Mammary epithelial cell (primary cell): Measurements from ENCODE around the gene SMCO3.

Experiments used
- CTCF ChIP-seq, 2 donors: IDR thresholded peaks in 1 of 2; conservative IDR thresholded peaks in 1 of 2; 2 replicates each; pipeline ENCODE4 v1.5.1; 2011 to 2012; ENCODE audit warnings: inconsistent platforms in 2 of 2, low read length in 2 of 2, mild to moderate bottlenecking in 2 of 2, control low read depth in 1 of 2, low read depth in 1 of 2; ENCODE audit not compliant: insufficient read depth in 1 of 2; ENCODE audit errors: extremely low read depth in 1 of 2
- EZH2 ChIP-seq: IDR thresholded peaks from 2 replicates; pipeline ENCODE4 v1.6.1; 2012; ENCODE audit warnings: low read length, inconsistent platforms, borderline replicate concordance

- TF ChIP-seq CTCF (conservative IDR thresholded peaks at IDR 0.05 in 1 of 2, IDR thresholded peaks at IDR 0.05 in 1 of 2; ENCODE audit: extremely low read depth in 1 of 2, insufficient read depth in 1 of 2, low read depth in 1 of 2, low read length in 2 of 2) (no peak), EZH2 (no peak)
Measured at GRCh38 chr12:14842315-14842714, 28.3 kb upstream of the SMCO3 start.
